ENCODE data around the gene WDR90. TPM values are rescaled to one million over a fixed set of nuclear protein-coding genes. Genes with fewer than 3 reads are reported as not detected.

Gene WDR90
- total RNA-seq, 1 donor from 2014 or later, result 34.9 TPM

DNA sequence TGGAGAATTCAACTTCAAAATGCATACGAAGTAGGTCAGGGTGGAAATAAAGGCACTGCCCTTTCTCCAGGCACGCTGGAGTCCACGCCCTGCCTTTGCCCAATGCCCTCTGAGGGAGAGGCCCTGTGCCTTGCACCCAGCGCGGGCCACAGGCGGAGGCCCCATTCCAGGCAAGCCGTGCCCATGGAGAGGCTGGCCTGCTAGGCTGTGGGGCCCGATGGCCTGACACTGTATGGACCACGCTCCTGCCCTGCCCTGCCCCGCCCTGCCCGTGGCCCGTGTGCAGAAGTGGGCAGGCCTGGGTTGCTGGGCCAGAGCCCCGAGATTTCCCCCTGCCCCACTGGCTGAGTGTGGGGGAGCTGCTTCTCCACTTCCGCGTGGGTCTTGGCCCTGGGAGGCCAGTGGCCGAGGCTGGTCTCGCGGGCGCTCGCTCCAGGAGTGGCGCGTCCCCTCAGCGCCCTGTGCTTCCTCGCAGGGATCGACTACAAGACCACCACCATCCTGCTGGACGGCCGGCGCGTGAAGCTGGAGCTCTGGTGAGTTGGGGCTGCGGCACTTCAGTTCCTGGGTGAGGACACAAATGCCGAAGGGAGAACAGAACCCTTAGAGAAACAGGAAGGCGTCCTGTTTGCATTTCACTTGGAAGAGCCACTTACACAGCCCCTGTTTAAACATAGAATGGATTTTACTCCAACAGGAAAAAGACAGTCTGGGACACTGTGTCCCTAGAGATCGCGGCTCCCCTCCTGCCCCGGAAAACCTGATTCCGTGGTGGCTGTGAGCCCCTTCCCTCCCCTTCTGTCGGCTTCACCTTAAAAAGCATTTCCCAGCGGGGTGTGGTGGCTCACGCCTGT lies 32.2 kb upstream of the WDR90 start:
- TF ChIP-seq POLR2AphosphoS5 (IDR thresholded peaks at IDR 0.05; ENCODE audit: insufficient read depth in 1 of 2, low read depth in 1 of 2) (no peak), POLR2A (IDR thresholded peaks at IDR 0.05) (no peak)
- TF ChIP-seq, protein P1, sequence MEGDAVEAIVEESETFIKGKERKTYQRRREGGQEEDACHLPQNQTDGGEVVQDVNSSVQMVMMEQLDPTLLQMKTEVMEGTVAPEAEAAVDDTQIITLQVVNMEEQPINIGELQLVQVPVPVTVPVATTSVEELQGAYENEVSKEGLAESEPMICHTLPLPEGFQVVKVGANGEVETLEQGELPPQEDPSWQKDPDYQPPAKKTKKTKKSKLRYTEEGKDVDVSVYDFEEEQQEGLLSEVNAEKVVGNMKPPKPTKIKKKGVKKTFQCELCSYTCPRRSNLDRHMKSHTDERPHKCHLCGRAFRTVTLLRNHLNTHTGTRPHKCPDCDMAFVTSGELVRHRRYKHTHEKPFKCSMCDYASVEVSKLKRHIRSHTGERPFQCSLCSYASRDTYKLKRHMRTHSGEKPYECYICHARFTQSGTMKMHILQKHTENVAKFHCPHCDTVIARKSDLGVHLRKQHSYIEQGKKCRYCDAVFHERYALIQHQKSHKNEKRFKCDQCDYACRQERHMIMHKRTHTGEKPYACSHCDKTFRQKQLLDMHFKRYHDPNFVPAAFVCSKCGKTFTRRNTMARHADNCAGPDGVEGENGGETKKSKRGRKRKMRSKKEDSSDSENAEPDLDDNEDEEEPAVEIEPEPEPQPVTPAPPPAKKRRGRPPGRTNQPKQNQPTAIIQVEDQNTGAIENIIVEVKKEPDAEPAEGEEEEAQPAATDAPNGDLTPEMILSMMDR (IDR thresholded peaks at IDR 0.05), result no peak
- intact Hi-C loops (cut with DNase I), result no loop called here
- no peak for DNase-seq (ENCODE audit: extremely low spot score in 2 of 2)
- H3K4me1 ChIP-seq, result peaks cover 20% of the 10 kb centered on the region
- H3K4me3 ChIP-seq, result no peak overlapping the region
- no peaks in the 10 kb centered on the region for H3K36me3 ChIP-seq
- no peaks in the 10 kb centered on the region for H3K27me3 ChIP-seq
- no peak overlapping the region for H3K27ac ChIP-seq
- H3K9me3 ChIP-seq, result no peaks in the 10 kb centered on the region

DNA sequence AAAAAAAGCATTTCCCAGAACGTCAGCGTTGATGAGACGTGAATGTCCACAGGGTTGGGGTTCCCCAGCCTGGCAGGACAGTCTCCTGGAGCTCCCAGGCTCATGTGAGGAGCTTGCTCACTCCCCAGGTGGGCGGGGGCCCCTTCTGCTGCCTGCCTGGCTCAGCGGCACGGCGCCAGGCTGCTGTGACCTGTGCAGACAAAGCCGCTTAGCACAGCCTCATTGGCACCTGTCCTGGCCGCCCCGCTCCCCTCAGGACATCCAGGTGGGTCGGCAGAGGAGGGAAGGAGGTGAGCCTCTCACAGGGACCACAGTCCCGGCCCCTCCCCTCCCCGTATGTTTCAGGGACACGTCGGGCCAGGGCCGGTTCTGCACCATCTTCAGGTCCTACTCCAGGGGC lies 31.3 kb upstream of the WDR90 start:
- no peaks in the 10 kb centered on the region for H3K36me3 ChIP-seq
- no peak overlapping the region for H3K4me3 ChIP-seq
- peaks cover 29% of the 10 kb centered on the region for H3K4me1 ChIP-seq
- no peaks in the 10 kb centered on the region for H3K27me3 ChIP-seq
- no peaks in the 10 kb centered on the region for H3K9me3 ChIP-seq
- DNase-seq (ENCODE audit: extremely low spot score in 2 of 2), result no peak
- intact Hi-C loops (cut with DNase I), result no loop called here
- H3K27ac ChIP-seq, result no peak overlapping the region
- no peak for TF ChIP-seq POLR2AphosphoS5 (IDR thresholded peaks at IDR 0.05; ENCODE audit: insufficient read depth in 1 of 2, low read depth in 1 of 2)
- TF ChIP-seq POLR2A (IDR thresholded peaks at IDR 0.05), result no peak
- TF ChIP-seq, protein P1 (IDR thresholded peaks at IDR 0.05), result no peak

DNA sequence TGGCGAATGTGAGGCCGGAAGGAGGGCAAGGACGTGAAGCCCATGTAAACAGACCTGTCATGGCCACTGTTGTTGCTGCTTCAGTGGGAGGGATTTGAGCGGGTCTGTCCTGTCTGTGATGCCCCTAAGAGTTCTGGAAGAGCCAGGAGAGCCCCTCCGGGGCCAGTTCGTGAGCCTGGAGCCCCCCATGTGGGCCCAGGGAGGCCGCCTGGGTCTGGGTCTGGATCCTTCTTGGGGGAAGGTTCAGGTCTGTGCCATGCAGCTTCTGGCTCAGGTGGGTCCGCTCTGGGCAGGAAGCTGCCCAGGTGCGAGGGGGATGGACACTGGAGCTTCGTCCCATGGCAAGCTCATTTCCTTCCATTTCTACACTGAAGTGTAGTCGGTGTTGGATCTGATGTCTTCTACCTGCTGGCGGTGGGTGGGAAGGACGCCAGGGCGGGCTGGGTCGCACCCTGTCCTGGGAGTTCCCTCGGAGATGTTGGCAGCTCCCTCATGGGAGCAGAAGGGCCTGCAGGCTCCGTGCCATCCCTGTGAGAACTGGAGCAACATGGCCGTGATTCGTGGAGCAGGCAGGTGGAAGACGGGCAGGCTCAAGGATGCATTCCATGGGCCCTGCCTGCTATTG lies 29.6 kb upstream of the WDR90 start:
- Histone ChIP-seq H3K4me3 (no peak overlapping the region), H3K27ac (no peak overlapping the region), H3K27me3 (no peaks in the 10 kb centered on the region), H3K9me3 (no peaks in the 10 kb centered on the region), H3K36me3 (no peaks in the 10 kb centered on the region), H3K4me1 (peaks cover 32% of the 10 kb centered on the region)
- intact Hi-C loops (cut with DNase I), result no loop called here
- no peak for TF ChIP-seq POLR2A (IDR thresholded peaks at IDR 0.05)
- TF ChIP-seq POLR2AphosphoS5 (IDR thresholded peaks at IDR 0.05; ENCODE audit: insufficient read depth in 1 of 2, low read depth in 1 of 2), result no peak
- TF ChIP-seq, protein P1 (IDR thresholded peaks at IDR 0.05), result no peak
- DNase-seq (ENCODE audit: extremely low spot score in 2 of 2), result no peak

DNA sequence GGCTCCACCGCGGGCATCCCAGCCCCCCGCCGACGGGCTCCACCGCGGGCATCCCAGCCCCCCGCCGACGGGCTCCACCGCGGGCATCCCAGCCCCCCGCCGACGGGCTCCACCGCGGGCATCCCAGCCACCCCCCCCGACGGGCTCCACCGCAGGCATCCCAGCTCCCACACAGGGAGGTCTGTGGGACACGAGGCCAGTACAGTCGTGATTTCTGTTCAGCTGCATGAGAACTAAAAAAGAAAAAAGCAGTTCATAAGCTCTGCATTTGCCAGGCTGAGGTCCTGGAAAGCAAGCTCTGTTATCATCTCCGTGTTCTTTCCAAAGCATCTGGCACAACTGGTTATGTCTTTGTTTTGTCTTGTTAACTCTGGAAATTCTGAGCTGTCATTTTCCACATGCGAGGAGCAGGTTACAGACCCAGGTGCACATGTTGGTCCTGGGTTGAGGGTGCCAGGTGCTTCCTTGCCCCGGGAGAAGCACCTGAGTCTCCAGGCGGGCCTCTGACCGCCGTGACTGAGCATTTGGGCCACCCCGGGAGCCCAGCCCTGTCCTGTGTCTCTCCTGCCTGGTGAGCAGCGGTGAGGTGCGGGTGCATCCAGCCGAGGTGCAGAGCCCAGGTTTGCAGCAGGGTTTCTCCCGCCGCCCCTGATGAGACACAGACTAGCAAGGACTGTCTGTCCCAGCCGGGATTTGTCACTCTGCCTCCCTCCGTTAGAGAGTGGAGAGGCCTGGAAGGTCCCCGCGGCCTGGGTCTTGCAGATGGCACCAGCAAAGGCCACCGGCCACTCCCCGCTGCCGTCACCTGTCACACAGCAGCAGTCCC lies 28.3 kb upstream of the WDR90 start:
- Histone ChIP-seq H3K9me3 (no peaks in the 10 kb centered on the region), H3K36me3 (no peaks in the 10 kb centered on the region), H3K27me3 (no peaks in the 10 kb centered on the region), H3K27ac (peak overlapping the region; percentile 81), H3K4me1 (peaks cover 33% of the 10 kb centered on the region), H3K4me3 (no peak overlapping the region)
- DNase-seq (ENCODE audit: extremely low spot score in 2 of 2), result no peak
- TF ChIP-seq POLR2A (IDR thresholded peaks at IDR 0.05), result no peak
- TF ChIP-seq POLR2AphosphoS5 (IDR thresholded peaks at IDR 0.05; ENCODE audit: insufficient read depth in 1 of 2, low read depth in 1 of 2), result no peak
- TF ChIP-seq, protein P1 (IDR thresholded peaks at IDR 0.05), result no peak
- intact Hi-C loops (cut with DNase I), result no loop called here
